Hematopoietic multipotent progenitor cell treated with erythropoietin and hydrocortisone succinate and interleukin-3 and kit ligand, for 15 days (in vitro differentiated cells): ENCODE data around the gene EXOC6B.

Experiments used
- DNase-seq: peaks from one replicate; pipeline ENCODE4 v3.0.0-alpha.2; 2015; ENCODE audit warnings: low spot score

EXOC6B gene

DNA sequence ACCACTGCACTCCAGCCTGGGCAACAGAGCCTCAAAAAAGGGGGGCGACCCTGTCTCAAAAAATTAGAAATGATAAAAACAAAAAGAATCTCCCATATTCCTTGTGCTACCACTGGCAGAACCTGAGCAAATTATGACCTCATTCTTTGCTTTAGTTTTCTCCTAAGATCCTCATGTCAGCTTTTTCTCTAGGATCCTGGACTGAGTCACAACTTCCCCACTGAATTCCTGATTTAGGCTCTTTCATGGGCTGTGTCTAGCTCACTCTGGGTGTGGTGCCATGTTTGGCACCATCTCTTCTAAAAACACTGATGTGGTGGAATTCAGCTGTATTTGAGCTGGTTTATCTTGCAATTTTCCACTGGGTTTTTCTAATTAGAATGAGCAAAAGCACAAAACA lies 37.1 kb downstream of the EXOC6B start:
- no peak for DNase-seq

DNA sequence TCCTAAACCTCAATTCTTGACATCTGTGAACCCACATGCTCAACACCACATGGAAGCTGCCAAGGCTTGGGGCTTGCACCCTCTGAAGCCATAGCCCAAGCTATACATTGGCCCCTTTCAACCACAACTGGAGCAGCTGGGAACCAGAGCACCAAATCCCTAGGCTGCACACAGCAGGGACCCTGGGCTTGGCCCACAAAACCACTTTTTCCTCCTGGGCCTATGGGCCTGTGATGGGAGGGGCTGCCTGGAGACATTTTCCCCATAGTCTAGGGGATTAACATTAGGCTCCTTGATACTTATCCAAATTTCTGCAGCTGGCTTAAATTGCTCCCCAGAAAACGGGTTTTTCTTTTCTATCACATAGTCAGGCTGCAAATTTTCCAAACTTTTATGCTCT lies 40.3 kb downstream of the EXOC6B start:
- no peak for DNase-seq

DNA sequence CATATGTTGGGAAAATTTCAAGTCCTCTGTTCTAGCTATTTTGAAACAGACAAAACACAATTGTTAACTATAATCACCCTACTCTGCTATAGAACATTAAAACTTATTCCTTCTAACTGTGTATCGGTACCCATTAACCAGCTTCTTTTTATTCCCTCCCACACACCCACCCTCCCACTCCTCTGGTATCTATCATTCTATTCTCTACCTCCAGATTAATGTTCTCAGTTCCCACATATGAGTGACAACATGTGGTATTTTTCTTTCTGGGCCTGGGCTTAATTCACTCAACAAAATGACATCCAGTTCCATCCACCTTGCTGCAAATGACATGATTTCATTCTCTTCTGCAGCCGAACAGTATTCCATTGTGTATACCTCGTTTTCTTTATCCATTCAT lies 43.3 kb downstream of the EXOC6B start:
- no peak for DNase-seq

DNA sequence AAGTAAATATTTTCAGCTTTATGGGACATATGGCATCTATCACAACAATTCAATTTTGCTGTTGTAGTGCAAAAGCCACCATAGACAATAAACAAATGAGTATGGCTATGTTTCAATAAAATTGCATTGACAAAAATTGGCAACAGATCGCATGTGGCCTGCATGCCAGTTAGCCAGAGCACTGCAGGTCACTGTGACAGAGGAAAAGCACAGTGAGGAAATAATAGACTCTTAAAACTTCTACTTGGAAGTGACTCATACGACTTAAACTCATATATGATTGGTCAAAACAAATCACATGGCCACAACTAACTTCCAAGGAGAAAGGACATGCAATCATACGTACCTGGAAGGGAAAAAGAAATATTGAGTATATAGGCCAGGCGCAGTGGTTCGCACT lies 44.4 kb downstream of the EXOC6B start:
- DNase-seq = no peak

DNA sequence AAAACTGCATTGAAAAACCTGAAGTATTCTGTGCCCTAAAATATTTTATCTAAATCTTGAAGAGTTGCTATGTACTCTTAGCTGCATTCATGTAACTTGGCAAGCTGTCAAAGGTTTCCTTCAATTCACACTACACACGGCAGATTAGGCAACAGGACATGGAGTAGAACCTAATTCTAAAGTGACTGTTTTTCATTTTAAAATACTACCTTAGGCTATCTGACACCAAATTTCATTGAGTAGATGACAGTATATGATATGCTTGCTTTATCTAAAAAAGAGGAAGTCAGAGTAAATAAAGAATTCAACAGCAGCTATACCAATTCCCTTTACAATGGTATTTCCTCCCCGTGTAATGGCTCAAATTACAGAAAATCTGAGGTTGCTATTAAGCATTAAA lies 45.4 kb downstream of the EXOC6B start:
- no peak for DNase-seq

DNA sequence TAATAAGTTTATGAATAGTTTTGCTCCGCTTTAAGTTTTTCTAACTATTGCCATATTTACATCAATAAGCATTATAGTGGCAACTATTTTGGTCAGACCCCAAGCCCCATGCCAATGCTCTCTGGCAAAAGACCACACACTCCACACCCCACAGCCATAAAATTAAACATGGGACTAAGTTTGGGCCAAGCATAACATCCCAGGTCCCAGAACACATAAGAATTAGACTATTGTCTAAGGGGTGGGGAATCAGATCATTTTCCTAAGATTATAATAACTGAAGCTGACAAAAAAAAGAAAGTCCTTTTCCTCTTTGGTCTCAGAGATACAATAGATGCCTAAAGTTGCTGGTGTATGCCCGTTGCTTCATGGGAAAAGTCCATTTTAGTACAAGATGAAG lies 46.3 kb downstream of the EXOC6B start:
- DNase-seq = no peak

DNA sequence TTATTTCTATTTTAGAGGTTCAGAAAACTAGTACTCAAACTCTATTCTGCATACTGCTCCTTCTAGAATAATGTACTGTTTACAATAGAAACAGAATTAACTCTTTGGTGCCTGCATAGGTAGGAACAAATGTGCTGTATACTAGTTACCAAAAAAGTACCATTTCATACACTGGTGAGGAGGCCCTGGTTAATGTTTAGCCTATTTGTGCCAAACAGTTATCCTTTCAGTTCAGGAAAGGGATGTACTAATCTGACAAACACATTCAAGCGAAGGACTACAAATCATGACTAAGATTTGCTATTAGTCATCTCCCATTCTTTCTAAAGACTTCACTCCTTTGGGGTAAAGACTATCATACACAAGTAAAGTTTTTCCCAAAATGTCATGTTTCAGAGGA lies 47.4 kb downstream of the EXOC6B start:
- DNase-seq = no peak

DNA sequence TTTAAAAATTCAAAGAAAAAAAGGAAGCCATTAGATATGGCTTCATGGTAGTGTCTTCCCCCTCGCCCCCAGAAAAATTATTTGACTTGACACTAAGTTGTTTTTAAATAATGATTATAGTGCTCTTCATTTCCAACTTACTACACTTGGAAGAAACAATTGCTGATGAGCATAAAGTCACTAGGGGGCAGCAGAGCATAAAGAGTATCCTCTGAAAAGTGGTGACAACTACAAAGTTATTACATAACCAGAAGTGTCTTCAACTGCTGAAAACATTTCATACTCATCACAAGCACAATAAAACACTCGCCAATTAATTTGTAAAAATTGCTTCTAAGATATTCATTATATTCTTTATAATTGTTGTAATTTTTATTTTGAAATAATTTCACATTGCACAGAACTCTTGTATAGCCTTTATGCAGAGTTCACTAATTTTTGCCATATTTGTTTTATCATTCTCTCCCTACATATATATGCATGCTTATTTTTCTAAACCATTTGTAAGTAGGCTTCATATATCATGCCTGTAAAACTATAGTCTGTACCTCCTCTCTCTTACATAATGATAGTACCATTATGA lies 54.9 kb downstream of the EXOC6B start:
- DNase-seq = peak; percentile 65

DNA sequence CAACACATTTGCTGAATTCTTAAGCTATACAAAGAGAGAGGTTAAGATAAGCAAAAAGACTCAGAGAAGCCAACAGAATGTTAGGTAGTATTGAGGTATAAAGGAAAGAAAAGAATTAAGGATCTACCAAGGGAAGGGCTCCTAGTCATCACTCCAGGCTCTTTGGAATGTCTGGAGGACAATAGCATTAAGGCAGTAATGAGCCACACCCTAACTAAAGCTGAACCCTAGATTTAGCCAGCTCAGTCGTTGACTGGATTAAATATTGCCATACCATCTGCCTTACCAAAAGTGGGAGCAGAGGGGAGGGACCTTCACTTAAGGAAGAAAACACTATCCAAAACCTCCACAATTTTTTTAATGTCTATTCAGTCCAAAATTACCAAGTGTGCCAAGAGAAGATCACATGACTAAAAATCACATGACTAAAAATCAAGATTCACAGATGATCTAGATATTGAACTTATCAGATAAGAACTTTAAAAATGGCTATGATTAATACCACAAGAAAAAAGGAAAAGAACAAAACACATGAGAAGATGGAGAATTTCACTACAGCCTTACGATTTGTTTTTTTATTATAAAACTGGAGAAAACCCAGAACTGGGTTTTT lies 59.7 kb downstream of the EXOC6B start:
- DNase-seq = no peak

DNA sequence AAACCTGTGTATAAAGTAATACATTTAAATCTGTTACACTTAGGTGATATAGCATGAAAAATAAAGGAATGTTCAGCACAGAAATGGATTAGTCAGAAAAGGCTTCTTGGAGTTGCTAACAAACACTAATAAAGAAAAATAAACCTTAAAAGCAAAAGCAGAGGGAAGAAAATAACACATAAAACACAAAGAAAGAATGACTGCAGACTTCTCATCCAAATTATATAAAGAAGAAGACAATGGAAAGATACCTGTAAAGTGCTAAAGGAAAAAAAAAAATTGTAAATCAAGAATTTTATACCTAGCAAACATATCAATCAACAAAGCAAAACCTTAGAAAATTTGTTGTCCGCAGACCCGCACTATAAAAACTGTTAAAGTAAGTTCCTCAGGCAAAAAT lies 63.6 kb downstream of the EXOC6B start:
- DNase-seq = no peak

DNA sequence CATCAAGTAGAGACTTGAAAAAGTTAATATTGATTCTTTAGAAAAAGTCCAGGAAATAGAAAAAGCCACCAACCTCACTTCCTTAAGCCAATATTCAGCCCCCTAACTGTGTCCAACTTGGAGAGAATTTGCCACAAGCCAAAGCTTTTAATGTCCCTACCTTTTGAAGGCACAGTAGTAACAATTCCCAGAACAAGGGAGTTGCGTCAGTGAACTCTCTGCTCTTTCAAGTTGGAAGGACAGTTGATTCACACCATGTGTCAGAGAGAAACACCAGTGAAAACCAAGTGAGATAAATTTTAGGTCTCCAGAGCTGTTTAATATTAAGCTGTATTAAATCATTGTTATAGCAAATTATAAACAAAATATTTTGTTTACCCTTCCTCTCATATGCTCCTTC lies 66.1 kb downstream of the EXOC6B start:
- no peak for DNase-seq

DNA sequence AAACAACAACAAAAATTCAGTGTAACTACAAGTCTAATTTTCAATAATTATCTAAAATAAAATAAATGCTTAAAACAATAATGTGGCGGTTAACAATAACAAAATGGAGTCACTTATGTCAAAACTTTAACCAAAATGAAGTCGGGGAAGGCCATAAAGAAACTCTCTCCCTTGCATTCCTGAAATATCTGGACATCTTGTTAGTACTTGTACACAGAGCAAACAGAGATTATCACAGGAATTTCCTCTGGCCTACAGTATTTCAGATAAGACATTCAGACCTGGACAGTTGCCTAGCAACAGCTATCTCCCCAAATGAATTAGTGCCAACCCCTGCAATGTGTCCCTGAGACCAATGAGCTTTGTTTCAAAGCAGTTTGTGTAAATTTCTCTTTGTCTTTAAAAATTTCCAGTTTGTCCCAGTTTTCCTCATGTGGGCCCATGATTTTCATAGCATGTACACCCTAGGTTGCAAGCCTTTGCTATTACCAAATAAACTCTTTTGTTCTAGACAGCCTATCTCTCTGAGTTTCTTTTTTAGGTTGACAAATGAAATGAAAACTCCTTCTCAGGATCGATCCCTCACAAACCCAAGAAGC lies 68.6 kb downstream of the EXOC6B start:
- DNase-seq = no peak

DNA sequence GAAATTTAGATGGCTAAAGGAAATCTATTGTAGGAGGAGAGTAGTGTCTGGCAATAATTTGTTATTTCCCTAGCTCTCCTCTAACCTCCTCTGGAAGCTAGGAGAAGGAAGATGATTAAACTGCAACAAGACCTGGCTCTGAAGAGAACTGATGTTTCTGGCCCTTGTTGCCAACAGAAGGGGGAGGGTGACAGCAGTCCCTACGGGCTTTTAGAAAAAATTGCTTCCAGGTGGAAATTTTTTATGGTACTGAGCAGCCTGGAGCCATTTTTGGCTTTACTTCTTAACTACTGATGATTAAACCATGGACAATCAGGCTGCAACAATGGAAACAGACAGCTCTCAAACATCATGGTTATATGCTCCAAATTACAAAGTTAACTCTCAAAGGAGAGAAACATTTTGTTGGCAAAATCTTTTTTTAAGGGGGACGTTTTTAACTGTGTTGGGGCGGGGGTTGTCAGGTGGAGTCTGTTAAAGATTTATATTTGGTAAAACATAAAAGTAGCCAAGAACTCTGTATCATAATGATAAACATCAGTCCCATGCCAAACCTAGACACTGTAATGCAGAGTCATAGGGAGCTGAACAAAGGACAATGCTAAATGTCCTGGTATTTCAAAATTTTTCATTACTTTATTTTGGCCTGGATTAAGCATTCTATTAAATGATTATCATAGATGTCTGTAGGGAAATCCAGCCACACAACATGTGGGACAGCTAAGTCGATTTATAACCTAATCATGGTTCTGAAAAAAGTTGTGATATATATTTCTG lies 70.0 kb downstream of the EXOC6B start:
- no peak for DNase-seq

DNA sequence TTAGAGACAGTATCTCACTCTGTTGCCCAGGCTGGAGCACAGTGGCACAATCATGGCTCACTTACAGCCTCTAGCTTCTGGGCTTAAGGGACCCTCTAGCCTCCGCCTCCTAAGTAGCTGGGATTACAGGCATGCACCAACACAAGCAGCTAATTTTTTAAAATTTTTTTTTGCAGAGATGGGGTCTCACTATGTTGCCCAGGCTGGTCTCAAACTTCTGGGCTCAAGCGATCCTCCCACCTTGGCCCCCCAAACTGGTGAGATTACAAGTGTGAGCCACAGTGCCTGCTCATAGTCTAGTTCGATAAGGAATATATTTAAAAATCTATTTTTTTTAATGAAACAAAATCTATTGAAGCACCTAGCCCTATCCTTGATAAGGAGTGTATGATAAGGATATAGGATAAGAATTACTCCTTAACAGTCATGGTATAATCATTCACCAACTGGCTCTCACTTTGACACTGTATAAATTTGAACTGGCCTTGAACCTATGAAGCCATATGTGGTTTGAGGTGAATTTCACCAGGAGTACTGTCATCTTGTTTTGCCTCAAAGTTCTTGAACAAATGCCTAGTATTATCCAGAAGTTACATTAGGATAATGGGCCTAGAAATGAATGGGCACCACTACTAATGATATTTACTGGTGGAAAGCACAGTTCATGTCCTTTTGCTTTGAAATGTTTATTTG lies 71.1 kb downstream of the EXOC6B start:
- no peak for DNase-seq

DNA sequence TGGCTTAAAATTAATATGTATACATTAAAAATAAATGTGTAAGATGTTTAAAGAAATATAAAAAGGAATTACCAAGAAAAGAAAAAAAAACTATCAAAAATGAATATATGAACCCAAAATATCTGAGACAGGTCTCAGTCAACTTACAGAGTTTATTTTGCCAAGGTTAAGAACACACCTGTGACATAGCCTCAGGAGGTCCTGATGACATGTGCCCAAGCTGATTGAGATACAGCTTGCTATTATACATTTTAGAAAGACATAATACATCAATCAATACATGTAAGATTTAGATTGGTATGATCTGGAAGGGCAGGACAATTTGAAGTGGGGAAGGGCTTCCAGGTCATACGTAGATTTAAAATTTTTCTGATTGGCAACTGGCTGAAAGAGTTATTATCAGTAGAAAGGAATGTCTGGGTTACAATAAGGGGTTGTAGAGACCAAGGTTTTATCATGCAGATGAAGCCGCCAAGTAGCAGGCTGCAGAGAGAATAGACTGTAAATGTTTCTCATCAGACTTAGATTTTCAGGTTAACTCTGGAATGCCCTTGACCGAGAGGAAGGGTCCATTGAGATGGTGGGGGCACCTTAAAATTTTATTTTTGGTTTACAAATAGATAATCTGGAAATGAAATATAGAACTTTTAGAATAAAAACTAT lies 74.7 kb downstream of the EXOC6B start:
- DNase-seq = no peak

DNA sequence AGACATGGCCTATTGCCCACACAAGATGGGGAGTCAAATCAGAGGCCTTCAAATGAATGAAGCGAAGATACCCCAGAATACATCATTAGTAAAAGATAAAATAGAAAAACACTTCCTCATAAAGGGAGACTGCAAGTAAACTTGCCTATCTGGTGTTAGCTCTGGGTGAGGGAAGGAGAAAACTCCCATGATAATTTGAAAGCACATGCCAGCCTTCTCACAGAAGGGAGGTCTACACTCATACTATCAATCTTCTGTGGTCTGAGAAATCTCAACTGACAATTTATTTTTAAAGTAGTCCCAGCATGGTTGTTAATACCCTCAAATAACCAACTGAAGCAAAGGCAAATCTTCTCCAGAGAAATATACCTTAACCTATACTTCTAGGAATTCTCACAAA lies 75.4 kb downstream of the EXOC6B start:
- no peak for DNase-seq

DNA sequence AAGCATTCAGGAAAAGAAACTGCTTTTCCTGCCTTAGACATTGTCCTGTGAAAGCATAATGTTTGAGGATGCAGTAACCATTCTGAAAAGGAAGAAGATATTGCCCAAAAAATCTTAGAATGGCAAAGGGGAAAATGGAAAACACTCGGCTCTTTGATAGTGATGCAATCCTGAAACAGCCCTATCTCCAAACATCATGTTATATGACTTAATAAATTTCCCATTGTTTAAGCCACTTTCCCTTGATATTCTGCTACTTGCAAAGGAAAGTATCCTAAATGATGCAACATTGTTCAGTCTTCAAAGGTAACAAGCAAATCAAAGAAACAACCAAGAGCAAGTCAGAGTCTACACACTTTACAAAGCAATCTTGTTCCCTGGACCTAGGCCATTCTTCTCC lies 78.5 kb downstream of the EXOC6B start:
- no peak for DNase-seq

DNA sequence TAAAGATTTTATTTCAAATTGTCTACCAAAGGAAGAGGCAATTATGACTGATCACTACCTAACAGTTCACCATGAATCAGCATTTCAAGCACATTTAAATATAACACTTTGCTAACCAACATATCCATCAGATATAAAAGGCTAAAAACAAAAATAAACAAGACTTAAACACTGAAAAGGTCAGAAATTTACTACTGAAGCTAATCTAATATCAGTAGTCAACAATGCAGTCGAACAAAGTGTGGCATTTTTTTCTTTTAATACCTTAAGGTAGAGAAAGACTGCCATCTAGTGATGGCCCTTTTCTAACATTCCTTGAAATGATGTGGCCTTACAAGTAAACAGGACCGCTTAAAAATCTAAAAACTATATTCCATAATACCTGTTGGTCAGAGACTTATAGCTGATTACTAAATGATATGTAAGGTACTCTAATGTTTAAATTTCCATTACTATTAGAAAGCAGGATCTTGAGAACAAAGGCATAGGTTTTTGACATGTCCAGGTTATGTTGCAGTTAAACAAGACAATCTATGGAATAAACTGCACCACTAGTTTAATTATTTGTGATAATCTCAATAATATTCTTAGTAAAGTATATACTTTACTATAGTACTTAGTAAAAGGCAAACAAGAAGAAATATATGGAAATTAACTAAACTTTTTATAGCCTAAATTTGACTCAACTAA lies 80.0 kb downstream of the EXOC6B start:
- peak; percentile 47 for DNase-seq

DNA sequence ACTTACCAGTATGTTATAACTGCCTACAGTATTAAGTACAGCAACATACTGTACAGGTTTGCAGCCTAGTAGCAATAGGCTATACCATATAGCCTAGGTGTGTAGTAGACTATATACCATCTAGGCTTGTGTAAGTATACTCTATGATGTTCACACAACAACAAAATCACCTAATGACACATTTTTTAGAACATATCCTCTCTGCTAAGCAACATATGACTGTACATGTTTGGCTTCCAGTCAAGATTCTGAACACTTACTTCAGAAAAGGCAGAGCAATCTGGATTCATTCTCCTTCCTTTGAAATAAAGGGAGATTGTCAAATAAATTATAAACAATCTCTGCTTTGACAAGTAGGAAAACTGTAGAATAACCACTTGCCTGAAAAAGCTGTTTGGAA lies 81.8 kb downstream of the EXOC6B start:
- no peak for DNase-seq

DNA sequence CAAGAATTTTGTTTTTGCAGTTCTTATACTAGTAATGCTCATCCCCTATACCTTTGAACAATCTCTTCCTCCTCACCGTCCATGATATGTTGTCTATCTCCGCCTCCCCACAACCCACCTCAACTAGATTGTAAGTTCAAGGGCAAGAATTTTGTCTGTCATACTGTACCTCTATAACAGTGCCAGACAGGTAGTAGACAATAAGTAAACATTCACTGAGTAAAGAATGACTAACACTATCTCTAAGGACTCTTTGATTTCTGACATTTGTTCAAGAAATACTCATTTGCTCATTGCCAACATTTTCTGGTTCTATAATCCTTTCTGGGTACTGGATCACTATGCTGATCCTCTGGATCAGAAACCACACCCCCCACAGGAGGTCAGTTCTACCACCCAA lies 82.4 kb downstream of the EXOC6B start:
- DNase-seq = no peak

DNA sequence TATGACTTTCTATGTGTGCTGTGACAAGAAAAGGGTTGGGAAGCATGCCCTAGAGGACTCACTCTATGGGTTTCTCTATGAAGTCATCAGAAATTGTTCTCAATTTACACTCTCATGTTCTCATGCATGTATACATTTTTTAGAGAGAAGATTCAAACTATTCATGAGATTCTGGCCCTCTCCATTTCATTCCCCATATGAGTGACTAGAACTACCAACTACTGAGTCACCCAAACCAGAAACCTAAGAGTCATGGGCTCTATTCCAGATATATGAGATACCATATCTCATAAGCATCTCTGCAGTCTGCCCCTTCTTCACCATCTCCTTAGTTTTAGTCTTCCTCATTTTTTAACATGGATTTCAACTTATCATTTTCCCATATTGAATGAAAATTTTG lies 87.7 kb downstream of the EXOC6B start:
- DNase-seq = no peak

DNA sequence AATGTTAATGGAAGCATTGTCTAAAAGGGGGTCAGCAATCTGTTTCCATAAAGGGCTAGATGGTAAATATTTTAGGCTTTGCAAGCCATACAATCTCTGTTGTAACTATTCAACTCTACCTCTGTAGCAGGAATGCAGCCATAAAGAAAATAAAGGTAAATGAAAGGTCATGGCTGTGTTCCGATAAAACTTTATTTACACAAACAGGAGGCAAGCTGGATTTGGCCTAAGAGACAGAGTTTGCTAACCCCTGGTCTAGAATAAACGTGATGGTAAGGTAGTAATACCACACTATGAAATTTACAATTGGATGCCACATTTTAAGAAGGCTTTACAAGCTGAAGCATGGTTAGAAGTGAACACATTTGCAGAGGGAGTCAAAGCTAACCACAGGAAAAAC lies 91.4 kb downstream of the EXOC6B start:
- no peak for DNase-seq
